ENCODE data around the gene NR2E1.

Gene NR2E1

DNA sequence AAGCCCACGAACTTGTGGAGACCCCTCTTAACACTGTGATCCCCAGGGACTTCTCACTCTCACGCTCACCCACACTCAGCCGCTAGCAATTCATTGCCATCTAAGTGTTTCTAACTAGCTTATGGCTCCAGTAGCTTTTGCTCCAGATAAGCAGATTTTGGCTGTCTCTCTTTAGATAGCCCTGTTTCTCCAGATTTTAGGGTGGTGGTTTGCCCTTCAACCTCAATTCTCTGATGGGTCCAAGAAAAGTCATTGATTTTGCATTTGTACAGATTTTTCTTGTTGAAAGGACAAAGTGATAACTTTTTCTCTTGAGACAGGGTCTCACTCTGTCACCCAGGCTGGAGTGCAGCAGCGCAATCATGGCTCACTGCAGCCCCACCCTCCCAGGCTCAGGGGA is 41.2 kb downstream of the NR2E1 start:
- no peak for DNase-seq

DNA sequence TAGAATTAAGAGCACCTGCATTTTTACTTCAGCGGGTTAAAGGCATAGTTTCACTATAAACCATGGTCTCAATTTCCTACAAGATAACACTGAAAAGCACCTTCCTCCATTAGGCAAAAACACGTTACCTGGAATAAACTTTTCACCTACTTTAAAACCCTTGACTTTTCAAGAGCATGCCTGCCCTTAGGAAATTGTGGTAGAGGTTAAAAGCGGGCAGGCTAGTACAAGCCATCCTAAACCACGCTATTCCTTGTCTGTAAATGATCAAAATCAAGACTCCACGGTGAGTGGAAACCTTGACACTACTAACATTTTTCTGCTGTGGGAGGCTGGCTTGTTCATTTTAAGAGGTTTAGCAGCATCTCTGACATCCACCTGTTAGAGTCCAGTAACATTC is 43.9 kb downstream of the NR2E1 start:
- DNase-seq, result no peak

DNA sequence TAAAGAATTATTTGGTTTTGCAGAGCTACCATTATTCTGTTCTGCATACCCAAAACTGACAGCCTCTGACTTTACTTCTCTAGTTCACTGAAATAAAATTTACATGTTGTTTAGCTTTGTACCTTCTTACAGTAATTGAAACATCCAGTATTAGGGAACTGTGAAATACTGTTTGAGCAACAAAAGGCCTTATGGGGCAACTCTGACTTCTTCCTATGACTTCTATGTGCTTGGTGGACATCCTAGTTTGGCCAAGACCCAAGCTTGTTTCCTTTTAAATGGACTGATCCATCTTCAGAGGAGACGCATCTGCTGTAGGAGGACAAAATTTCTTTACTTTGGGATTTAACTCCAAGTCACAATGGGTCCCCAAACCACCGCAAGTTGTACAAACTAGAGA is 44.7 kb downstream of the NR2E1 start:
- DNase-seq, result no peak

DNA sequence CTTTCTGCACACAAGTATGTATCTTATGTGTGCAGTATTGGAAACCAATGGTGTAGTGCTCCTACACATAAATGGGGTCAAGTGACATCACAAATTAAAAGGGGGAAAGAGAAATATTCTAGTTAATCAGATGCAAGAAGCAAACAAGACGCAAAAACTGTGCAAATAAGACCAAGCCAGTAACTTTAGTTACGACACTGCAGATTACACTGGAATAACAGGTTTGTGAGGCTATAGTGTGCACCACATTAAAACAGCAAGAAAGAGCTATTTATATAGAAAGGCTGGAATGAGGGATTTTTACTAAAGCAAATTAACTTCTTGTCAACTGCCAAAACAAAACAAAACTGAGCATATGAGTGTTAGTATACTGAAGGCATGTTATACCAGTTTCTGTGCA is 45.8 kb downstream of the NR2E1 start:
- DNase-seq, result no peak

DNA sequence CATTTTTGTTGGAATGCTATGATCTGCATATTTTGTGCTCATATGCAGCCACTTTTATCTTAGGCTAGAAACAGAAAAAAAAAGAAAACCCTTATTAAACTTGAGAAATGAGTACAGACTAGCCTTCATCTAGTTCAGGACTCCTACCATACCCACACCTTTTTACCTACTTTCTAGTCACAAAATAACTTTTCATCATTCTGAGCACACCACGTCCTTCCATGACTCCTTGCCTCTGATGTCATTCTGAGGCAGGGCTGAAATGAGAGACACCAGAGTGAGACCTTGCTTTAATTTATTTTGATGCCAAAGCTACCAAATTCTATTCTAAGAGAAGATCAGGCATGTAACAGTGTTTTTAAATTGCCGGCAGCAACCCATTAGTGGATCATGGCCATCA is 56.2 kb downstream of the NR2E1 start:
- DNase-seq, result no peak

DNA sequence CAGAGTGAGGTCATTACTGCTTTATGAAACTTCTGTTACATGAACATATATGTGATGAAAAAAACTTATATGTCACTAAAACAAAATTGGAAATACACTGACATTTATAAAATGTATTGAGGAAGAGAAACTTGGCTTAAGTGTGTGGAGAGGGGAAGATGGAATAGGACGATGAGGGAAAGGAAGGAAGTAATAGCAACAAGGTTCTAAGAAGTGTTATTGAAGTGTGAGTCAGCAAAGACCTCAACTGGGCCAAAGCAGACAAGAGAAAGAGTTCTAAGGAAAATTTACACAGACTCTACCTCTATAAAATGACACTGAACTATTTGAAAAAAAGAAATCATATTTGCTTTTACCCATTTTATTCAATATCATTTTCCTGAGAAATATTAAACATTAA is 56.7 kb downstream of the NR2E1 start:
- no peak for DNase-seq

DNA sequence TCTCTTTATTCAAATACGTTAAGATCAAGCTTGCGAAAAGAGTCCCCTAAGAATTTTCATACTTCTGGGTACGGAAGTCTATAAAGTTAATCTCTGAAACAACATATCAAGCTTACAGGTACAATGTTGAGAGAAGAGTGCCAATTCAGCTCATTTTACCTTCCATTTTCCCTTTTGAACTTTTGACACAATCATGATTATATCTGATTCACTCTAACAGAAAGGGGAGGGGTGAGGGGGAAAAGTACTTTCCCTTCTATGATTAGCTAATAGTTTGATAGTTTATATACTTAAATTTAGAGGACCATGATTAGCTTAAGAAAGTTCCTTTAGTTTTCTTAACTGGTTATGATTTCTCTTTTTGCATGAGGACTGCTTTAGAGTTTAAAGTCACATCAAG is 61.5 kb downstream of the NR2E1 start:
- DNase-seq, result no peak

DNA sequence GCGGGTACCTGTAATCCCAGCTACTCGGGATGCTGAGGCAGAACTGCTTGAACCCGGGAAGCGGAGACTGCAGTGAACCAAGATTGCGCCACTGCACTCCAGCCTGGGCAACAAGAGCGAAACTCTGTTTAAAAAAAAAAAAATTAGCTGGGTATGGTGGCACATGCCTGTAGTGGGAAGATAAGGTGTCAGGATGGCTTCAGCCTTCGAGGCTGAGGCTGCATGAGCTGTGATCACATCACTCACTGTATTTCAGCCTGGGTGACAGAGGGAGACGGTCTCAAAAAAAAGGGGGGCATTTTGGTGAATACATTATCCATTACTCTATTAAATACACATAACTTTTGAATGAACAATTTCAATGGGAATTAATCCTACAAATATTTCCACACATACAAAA is 62.6 kb downstream of the NR2E1 start:
- DNase-seq, result no peak

DNA sequence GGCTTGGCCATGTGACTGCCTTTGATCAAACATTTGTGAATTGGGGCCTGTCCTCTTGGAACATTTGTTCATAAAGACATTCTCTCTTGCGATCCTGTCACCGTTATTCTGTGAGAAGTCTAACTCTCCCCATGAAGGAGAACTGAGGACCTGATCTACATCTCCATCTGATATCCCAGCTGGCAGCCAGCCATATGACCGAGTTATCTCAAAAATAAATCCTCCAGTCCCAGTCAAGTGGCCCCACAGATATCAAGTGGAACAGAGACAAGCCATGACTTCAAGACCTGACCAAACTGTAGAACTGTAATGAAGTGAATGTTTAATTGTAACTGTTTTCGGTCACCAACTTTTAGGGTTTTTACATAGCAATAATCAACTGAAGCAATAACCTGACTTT is 69.3 kb downstream of the NR2E1 start:
- no peak for DNase-seq

DNA sequence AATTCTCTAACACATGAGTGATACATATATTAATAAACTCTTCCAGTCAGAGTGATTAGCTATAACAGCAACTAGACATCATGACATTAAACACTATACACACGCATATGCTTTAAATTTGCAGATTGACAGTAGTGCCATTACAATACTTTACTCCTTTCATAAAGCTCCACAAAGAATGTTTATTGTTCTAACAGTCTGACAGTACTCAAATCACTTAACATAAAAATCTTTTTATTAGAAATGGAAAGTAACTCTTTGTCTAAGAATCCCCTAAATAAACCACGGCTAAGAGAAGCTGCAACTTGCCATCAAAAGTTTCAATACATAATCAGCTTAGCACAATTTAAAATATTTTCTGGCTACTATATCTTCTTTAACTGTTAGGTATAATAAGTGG is 71.0 kb downstream of the NR2E1 start:
- DNase-seq, result no peak

DNA sequence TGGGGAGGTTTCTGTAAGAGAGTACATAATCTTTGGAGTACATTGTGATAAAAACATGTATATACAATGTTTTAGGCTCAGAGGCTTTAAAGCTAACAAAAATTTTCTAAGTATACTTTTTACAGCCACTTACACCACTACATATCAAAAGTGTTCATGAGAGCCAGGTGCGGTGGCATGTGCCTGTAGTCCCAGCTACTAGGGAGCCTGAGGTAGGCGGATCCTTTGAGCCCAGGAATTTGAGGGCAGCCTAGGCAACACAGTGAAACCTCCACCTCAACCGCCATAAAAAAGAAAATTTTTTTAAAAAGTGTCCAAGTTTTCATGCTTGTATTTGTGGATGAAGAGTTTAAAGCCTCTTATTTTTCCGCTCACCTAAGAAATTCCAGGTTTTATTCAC is 72.5 kb downstream of the NR2E1 start:
- DNase-seq, result no peak
